Transverse colon (tissue), 4 donors: ENCODE measurements around the gene GALNT9. TPM values are rescaled to one million over a fixed set of nuclear protein-coding genes. Genes with fewer than 3 reads are reported as not detected.

Experiments used
- DNase-seq: peaks from one replicate; pipeline ENCODE4 v3.0.0-alpha.2; 2019
- H3K27ac ChIP-seq, 4 donors: fragments of 200-600 bp; sonication (generic); 2 replicates each; pipeline ENCODE4 v1.5.1; 2016 to 2018; ENCODE audit warnings: inconsistent platforms in 4 of 4
- H3K27me3 ChIP-seq: fragments of 200-600 bp; sonication (generic); 2 replicates; pipeline ENCODE4 v1.5.1; 2017; ENCODE audit warnings: inconsistent platforms
- H3K36me3 ChIP-seq, 4 donors: fragments of 200-600 bp; sonication (generic); 2 replicates each; pipeline ENCODE4 v1.5.1; 2017 to 2019; ENCODE audit warnings: inconsistent platforms in 4 of 4
- H3K4me1 ChIP-seq, 4 donors: fragments of 200-600 bp; sonication (generic); 2 replicates each; pipeline ENCODE4 v1.5.1; 2017 to 2020; ENCODE audit warnings: inconsistent platforms in 4 of 4
- H3K4me3 ChIP-seq, 4 donors: fragments of 200-600 bp; sonication (generic); 1 replicate in 1 of 4; 2 replicates in 3 of 4; pipeline versions ENCODE4 v1.5.1 to v1.6.1; 2017 to 2019; ENCODE audit warnings: inconsistent platforms in 4 of 4
- H3K9me3 ChIP-seq, 2 donors: fragments of 200-600 bp; sonication (generic); 2 replicates each; pipeline ENCODE4 v1.5.1; 2017 to 2019; ENCODE audit warnings: inconsistent platforms in 2 of 2
- EP300 ChIP-seq: sonication (generic); formaldehyde crosslinking; IDR thresholded peaks from one replicate; pipeline ENCODE4 v1.6.1; 2017; ENCODE audit warnings: antibody characterized with exemption, low read depth
- POLR2A ChIP-seq: fragments of 450-650 bp; IDR thresholded peaks from one replicate; pipeline ENCODE4 v1.6.1; 2016; ENCODE audit warnings: antibody characterized with exemption, mild to moderate bottlenecking, moderate library complexity
- POLR2AphosphoS5 ChIP-seq, 3 donors: sonication (generic); formaldehyde crosslinking; IDR thresholded peaks; one replicate each; pipeline ENCODE4 v1.6.1; 2016; ENCODE audit warnings: antibody characterized with exemption in 3 of 3
- WGBS, 2 donors: methylation state at CpG; one replicate each; pipeline ENCODE4 v1.1.5; 2018; ENCODE audit warnings: low coverage in 1 of 2; 5-methylcytosine and 5-hydroxymethylcytosine counted together
- in situ Hi-C, 4 donors: fragments of 200-750 bp; cut with MboI; loops; one replicate each; pipeline versions ENCODE4 v1.15.0 to v1.15.1; 2017; ENCODE audit warnings: low sequenced_read_pairs in 3 of 4, low pct_ligation_motif_present in 1 of 4, low pct_unique_long_range_greater_than_20kb in 1 of 4
- intact Hi-C: fragments of 100-400 bp; cut with DNase I; formaldehyde crosslinking; loops from one replicate; pipeline ENCODE4 v1.15.1; 2023; ENCODE audit warnings: low total_unique reads
- total RNA-seq, 4 donors: library from RNA; depleted of rRNA; stranded (reverse); fragments of >200 nt; gene quantifications; one replicate each; pipeline ENCODE4 v1.1.0, GENCODE V29; 2016
- TF ChIP-seq, protein P1 (sequence below), 5 experiments: fragments of 200-600 bp in 3 of 5; fragments of 450-650 bp in 2 of 5; sonication (generic) in 3 of 5; IDR thresholded peaks; 1 replicate in 2 of 5; 2 replicates in 3 of 5; pipeline ENCODE4 v1.5.1; 2016 to 2017; ENCODE audit warnings: antibody characterized with exemption in 5 of 5, inconsistent platforms in 3 of 5, mild to moderate bottlenecking in 2 of 5, moderate library complexity in 1 of 5

GALNT9 gene
- total RNA-seq, 4 donors from 2014 or later: 0.82 to 4.5 TPM; not detected in 2

GRCh38 chr12:132321321-132322118 lies 7.9 kb downstream of the GALNT9 start:
- Histone ChIP-seq H3K4me3 (no peak overlapping the region), H3K36me3 (no peaks in the 10 kb centered on the region), H3K27ac (no peak overlapping the region), H3K9me3 (no peaks in the 10 kb centered on the region), H3K27me3 (peaks cover 14% of the 10 kb centered on the region), H3K4me1 (peaks cover 0 to 14% (median 2%) of the 10 kb centered on the region in 4 donors)
- in situ Hi-C loops: no loop called here
- intact Hi-C loops: no loop called here
- no peak for DNase-seq
- no peak for TF ChIP-seq POLR2A
- TF ChIP-seq, protein P1, sequence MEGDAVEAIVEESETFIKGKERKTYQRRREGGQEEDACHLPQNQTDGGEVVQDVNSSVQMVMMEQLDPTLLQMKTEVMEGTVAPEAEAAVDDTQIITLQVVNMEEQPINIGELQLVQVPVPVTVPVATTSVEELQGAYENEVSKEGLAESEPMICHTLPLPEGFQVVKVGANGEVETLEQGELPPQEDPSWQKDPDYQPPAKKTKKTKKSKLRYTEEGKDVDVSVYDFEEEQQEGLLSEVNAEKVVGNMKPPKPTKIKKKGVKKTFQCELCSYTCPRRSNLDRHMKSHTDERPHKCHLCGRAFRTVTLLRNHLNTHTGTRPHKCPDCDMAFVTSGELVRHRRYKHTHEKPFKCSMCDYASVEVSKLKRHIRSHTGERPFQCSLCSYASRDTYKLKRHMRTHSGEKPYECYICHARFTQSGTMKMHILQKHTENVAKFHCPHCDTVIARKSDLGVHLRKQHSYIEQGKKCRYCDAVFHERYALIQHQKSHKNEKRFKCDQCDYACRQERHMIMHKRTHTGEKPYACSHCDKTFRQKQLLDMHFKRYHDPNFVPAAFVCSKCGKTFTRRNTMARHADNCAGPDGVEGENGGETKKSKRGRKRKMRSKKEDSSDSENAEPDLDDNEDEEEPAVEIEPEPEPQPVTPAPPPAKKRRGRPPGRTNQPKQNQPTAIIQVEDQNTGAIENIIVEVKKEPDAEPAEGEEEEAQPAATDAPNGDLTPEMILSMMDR (IDR thresholded peaks at IDR 0.05): no peak
- no peak for TF ChIP-seq POLR2AphosphoS5 (IDR thresholded peaks at IDR 0.05)
- no peak for TF ChIP-seq EP300
- WGBS, 2 donors: 70% methylated on average over 16 of the region's 20 CpGs; no CpG with 5 or more reads in 1 of the 2 donors

GRCh38 chr12:132320767-132321211 lies 8.6 kb downstream of the GALNT9 start:
- Histone ChIP-seq H3K27ac (no peak overlapping the region), H3K36me3 (no peaks in the 10 kb centered on the region), H3K4me1 (peaks cover 0 to 11% (median 2%) of the 10 kb centered on the region in 4 donors), H3K4me3 (no peak overlapping the region), H3K9me3 (no peaks in the 10 kb centered on the region), H3K27me3 (peaks cover 7% of the 10 kb centered on the region)
- intact Hi-C loops: no loop called here
- TF ChIP-seq, protein P1 (IDR thresholded peaks at IDR 0.05): no peak
- TF ChIP-seq EP300 (no peak), POLR2A (no peak), POLR2AphosphoS5 (IDR thresholded peaks at IDR 0.05) (no peak)
- in situ Hi-C loops: no loop called here
- no peak for DNase-seq
- 88% methylated on average over 13 of the region's 23 CpGs; no CpG with 5 or more reads in 1 of the 2 donors for WGBS, 2 donors

GRCh38 chr12:132319991-132320570 lies 9.3 kb downstream of the GALNT9 start:
- no peaks in the 10 kb centered on the region for H3K36me3 ChIP-seq
- no peak overlapping the region for H3K27ac ChIP-seq
- peaks cover 0 to 11% (median 2%) of the 10 kb centered on the region in 4 donors for H3K4me1 ChIP-seq
- H3K4me3 ChIP-seq: no peak overlapping the region
- H3K27me3 ChIP-seq: peaks cover 6% of the 10 kb centered on the region
- intact Hi-C loops: no loop called here
- no peaks in the 10 kb centered on the region for H3K9me3 ChIP-seq
- WGBS, 2 donors: 76 to 83% methylated on average over 5 to 29 of the region's 29 CpGs
- TF ChIP-seq, protein P1 (IDR thresholded peaks at IDR 0.05): no peak
- TF ChIP-seq POLR2A: no peak
- TF ChIP-seq POLR2AphosphoS5 (IDR thresholded peaks at IDR 0.05): no peak
- TF ChIP-seq EP300: no peak
- in situ Hi-C loops: no loop called here
- no peak for DNase-seq

DNA sequence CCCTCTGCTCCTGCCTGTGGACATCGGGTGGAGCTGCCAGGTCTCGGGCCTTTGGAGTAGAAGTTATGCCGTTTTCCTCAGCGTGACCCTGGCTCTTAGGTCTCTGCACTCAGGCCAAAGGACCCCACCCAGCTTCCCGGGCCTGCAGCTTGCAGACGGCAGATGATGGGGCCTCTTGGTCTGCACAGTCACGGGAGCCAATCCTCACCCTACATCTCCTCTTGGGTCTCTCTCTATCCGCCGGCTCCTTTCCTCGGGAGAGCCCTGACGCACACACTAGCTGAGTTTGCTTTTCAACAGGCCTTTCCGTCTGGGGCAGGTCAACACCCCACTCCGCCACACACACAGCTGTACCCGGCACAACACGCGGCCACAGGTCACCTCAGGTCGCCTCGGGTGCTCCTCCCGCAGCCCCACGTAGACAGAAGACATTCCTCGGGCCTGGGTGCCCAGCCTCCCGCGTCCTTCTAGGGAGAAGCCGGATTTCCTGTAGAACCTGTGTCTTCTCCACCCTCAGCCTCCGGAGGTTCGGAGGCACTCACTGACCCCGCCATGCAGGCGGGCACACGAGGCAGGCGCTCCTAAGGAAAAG lies 9.9 kb downstream of the GALNT9 start:
- in situ Hi-C loops (no loop called here), intact Hi-C loops (no loop called here)
- H3K9me3 ChIP-seq: no peaks in the 10 kb centered on the region
- DNase-seq: no peak
- no peaks in the 10 kb centered on the region for H3K36me3 ChIP-seq
- no peak overlapping the region for H3K27ac ChIP-seq
- TF ChIP-seq POLR2A (no peak), EP300 (no peak), POLR2AphosphoS5 (IDR thresholded peaks at IDR 0.05) (no peak)
- TF ChIP-seq, protein P1 (IDR thresholded peaks at IDR 0.05): no peak
- H3K4me3 ChIP-seq: no peak overlapping the region
- H3K27me3 ChIP-seq: peaks cover 6% of the 10 kb centered on the region
- peaks cover 0 to 11% (median 2%) of the 10 kb centered on the region in 4 donors for H3K4me1 ChIP-seq
- WGBS, 2 donors: 67 to 100% methylated on average over 1 to 29 of the region's 30 CpGs
